Measurements from ENCODE around the gene NR2F1.

- TF ChIP-seq CTCF (IDR thresholded peaks at IDR 0.05) (no peak), POLR2A (IDR thresholded peaks at IDR 0.05) (peak in 1 of 4 donors; percentile 30)
Measured at GRCh38 chr5:93578813-93579691, 4.0 kb upstream of the NR2F1 start.

All from esophagus squamous epithelium (tissue), 4 donors.